T-helper 17 cell (primary cell): ENCODE measurements around the gene PRKACG. TPM values are rescaled to one million over a fixed set of nuclear protein-coding genes. Genes with fewer than 3 reads are reported as not detected.
"Not testable (repeated sequence)": the region's sequence is repeated elsewhere in the genome, so short reads cannot be mapped to it uniquely, and the experiment has no call there.

Experiments
- ATAC-seq: fragments of 150-1000 bp; cut with Tn5 transposase; 2 replicates; pipeline ENCODE4 v1.10.0; 2021; ENCODE audit warnings: mild to moderate bottlenecking, moderate library complexity
- DNase-seq, 3 donors: peaks; one replicate each; pipeline versions ENCODE4 v3.0.0 to v3.0.0-alpha.2; 2020 to 2021
- H3K9me3 ChIP-seq: one replicate; pipeline ENCODE4 v1.7.0; 2013; ENCODE audit warnings: low read length, mild to moderate bottlenecking; ENCODE audit not compliant: control insufficient read depth, poor library complexity, severe bottlenecking
- H3K27ac Mint-ChIP-seq: one replicate; pipeline ENCODE4 v1.8.0; 2022; ENCODE audit warnings: mild to moderate bottlenecking, moderate library complexity, mixed read lengths
- H3K27me3 Mint-ChIP-seq: one replicate; pipeline ENCODE4 v1.8.0; 2022; ENCODE audit warnings: mixed read lengths
- H3K36me3 Mint-ChIP-seq: one replicate; pipeline ENCODE4 v1.8.0; 2022; ENCODE audit warnings: low read depth, mixed read lengths
- H3K4me1 Mint-ChIP-seq: one replicate; pipeline ENCODE4 v1.8.0; 2022; ENCODE audit warnings: mild to moderate bottlenecking, mixed read lengths
- H3K4me3 Mint-ChIP-seq: one replicate; pipeline ENCODE4 v1.8.0; 2022; ENCODE audit warnings: mild to moderate bottlenecking, moderate library complexity, mixed read lengths
- total RNA-seq, 4 donors: library from RNA in 2 of 4; stranded (reverse) in 2 of 4; gene quantifications; one replicate each; pipeline ENCODE4 v1.2.3 and lab custom pipeline; 2022 to 2026

PRKACG gene
- total RNA-seq, 2 donors from 2014 or later, result not detected

DNA sequence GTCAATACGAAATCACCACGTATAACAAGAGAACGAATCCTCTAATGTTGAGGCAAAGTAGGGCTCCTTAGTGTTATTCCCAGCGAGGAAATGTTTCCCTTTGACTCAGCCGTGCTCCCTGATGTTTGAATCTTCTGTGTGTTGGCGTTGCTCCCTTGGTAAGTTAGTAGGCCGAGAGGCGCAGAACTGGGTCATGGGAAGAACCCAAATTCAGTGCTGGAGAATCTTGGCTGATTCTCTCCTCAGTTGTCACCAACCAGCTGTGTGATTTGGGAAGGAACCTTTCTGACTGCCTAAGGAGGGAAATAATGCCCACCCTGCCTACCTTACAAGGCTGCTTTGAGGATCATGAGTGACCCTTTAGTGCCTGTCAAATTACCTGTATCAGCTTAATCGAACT is 22.5 kb downstream of the PRKACG start:
- DNase-seq, result no peak
- no peak for ATAC-seq
- Mint-ChIP-seq H3K27ac (no peak overlapping the region), H3K27me3 (peaks cover 4% of the 10 kb centered on the region), H3K4me3 (no peak overlapping the region), H3K36me3 (no peaks in the 10 kb centered on the region), H3K4me1 (no peaks in the 10 kb centered on the region)
- no peaks in the 10 kb centered on the region for H3K9me3 ChIP-seq

DNA sequence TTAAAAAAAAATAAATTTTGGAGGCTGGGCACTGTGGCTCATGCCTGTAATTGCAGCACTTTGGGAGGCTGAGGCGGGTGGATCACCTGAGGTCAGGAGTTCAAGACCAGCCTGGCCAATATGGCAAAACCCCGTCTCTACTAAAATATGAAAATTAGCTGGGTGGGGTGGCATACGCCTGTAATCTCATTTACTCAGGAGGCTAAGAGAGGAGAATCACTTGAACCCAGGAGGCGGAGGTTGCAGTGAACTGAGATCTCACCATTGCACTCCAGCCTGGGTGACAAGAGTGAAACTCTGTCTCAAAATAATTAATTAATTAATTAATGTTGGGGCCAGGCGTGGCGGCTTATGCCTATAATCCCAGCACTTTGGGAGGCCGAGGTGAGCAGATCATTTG is 27.0 kb downstream of the PRKACG start:
- DNase-seq, H3K9me3 ChIP-seq, ATAC-seq, H3K27ac Mint-ChIP-seq, H3K27me3 Mint-ChIP-seq, H3K4me3 Mint-ChIP-seq, H3K4me1 Mint-ChIP-seq, H3K36me3 Mint-ChIP-seq: not testable (repeated sequence)

DNA sequence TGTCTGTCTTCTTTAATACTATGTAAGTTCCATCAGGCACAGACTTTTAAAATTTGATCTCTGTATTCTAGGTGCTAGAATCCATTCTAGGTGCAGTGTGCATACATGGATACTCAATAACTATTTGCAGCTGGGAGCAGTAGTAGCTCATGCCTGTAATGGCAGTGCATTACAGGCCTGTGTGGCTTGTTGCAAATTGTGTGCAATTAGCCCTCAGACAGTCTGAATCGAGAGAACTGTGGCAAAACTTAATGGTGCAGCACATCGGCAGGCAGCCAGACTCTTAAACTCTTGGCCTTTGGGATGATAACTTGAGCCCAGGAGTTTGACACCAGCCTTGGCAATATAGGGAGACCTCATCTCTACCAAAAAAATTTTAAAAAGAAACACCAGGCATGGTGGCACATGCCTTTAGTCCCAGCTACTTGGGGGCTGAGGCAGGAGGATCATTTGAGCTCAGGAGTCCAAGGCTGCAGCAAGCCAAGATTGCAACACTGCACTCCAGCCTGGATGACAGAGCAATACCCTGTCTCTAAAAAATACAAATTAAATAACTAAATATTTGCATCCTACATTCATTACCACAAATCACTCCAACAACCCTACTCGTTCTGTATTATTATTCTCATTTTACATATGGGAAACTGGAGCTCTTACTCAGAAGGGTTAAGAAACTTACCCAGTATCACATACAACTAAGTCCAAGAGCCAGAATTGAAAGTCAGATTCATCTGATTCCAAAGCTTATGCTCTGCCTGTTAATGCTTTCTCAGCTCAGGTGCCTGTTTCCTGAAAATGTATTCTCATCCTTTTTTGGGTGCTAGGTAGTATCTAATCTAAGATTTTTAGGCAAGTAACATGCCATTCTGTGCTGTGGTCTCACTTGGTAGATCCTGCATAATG is 30.1 kb downstream of the PRKACG start:
- ATAC-seq, result no peak
- no peaks in the 10 kb centered on the region for H3K9me3 ChIP-seq
- Mint-ChIP-seq H3K4me1 (peaks cover 7% of the 10 kb centered on the region), H3K4me3 (no peak overlapping the region), H3K27me3 (peaks cover 7% of the 10 kb centered on the region), H3K27ac (no peak overlapping the region), H3K36me3 (no peaks in the 10 kb centered on the region)
- DNase-seq, result no peak

DNA sequence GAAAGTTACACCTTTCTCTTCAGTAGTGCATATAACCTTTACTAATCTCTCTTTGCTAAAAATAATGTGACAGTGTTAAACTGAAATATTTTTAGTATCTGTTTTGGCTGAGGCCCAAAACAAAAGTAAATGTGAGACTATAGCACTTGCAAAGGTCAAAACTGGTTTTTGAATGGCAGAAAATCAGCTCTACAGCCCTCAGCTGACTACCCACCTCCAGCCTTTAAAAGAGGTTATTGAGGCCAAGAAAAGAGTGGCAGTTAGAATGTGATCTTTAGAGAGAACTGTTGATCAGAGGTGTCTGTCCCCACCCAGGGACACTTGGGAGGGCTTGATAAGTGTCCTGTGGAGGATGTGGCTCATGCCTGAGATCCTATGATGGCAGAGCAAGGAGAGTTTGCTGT is 30.9 kb downstream of the PRKACG start:
- H3K4me3 Mint-ChIP-seq, result no peak overlapping the region
- no peak overlapping the region for H3K27ac Mint-ChIP-seq

DNA sequence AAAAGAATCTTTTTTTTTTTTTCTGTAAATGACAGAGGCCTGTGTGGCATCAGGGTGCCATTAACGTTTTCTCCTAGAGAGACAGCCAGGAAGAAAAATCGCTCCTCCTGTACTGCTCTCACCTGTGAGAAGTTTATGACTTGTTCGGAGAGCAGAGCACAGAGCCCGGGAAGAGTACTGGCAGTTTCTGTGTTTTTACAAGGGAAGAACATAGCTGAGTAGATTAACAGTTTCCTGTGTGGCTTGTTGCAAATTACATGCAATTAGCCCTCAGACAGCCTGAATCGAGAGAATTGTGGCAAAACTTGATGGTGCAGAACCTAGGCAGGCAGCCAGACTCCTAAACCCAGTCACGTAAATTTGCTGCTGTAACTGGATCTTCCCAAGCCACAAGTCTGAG is 32.1 kb downstream of the PRKACG start:
- peaks cover 2% of the 10 kb centered on the region for H3K36me3 Mint-ChIP-seq
- H3K9me3 ChIP-seq, result no peaks in the 10 kb centered on the region
- no peak overlapping the region for H3K27ac Mint-ChIP-seq
- ATAC-seq, result no peak
- H3K27me3 Mint-ChIP-seq, result peaks cover 7% of the 10 kb centered on the region
- no peak for DNase-seq
- H3K4me1 Mint-ChIP-seq, result peaks cover 7% of the 10 kb centered on the region
- no peak overlapping the region for H3K4me3 Mint-ChIP-seq

More for the DNA sequence above, 30.9 kb downstream of the PRKACG start:
- ATAC-seq (no peak), DNase-seq (no peak)
- peaks cover 7% of the 10 kb centered on the region for H3K4me1 Mint-ChIP-seq
- H3K36me3 Mint-ChIP-seq, result peaks cover 2% of the 10 kb centered on the region
- H3K9me3 ChIP-seq, result no peaks in the 10 kb centered on the region
- H3K27me3 Mint-ChIP-seq, result peaks cover 7% of the 10 kb centered on the region

DNA sequence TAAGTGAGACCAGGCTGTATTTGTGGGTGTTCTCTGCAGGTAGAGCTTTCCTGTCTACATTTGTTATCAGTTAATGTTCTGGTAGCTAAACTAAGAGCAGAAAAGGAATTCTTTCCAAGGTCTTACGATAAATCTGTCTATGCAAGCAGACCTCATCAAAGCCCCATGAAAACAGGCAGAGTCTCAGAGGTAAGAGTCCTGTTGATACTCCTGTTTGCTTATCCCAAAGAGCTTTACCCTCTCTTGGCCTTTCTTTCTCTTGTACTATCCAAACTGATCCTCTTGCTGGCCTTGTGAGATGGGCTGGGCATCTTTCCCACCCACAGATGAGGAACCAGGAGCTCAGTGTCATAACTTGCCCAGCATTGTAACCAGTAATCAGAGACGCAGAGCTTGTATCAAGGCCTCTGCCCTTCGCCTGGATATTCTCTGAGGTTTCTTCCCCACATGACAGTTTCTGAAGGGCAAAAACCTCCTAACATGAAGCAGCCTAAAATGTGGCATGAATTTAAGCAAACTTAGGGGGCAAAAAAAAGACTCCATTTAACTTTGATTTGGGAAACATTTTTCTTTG is 33.5 kb downstream of the PRKACG start:
- Mint-ChIP-seq H3K36me3 (peaks cover 2% of the 10 kb centered on the region), H3K4me1 (peaks cover 10% of the 10 kb centered on the region), H3K4me3 (no peak overlapping the region), H3K27ac (no peak overlapping the region), H3K27me3 (peaks cover 7% of the 10 kb centered on the region)
- no peaks in the 10 kb centered on the region for H3K9me3 ChIP-seq
- no peak for DNase-seq
- ATAC-seq, result no peak

DNA sequence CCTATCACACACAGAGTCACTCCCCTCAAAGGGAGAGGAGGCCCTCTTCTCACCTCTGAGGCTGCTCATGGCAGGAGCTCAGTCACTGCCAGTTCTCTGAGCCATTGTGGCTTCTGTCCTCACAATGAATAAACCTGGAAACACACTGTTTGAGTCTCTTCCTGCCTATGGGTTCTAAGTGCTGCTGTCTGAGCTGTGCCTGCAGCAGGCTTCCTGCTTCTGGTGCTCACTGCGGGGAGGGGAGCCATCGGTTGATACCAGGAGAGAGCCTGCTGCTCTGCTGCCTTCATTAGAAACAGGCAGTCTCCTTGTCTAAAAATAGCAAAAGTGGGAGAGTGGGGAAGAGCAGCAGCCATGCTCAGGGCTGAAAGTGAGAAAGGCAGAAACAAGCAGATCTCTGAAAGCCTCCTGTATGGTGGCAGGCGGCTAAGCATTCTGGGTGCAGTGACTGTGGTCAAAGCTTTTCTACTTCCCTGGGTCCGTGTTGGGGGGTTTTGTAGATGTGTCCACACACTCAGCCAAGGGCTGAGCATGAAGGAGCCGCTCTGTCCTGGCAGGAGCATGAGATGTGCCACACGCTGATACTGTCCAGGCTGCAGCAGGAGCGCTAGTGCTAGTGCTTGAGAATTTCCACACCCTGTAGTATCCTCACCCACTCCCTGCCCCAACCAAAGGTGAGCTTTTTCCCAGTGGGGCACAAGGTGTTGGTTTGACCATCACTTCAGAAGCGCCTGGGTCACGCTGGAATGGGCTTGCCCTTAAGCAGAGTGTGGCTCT is 34.2 kb downstream of the PRKACG start:
- H3K36me3 Mint-ChIP-seq, result peaks cover 2% of the 10 kb centered on the region
- H3K9me3 ChIP-seq, result no peaks in the 10 kb centered on the region
- peaks cover 7% of the 10 kb centered on the region for H3K27me3 Mint-ChIP-seq
- H3K4me1 Mint-ChIP-seq, result peaks cover 10% of the 10 kb centered on the region
- ATAC-seq (peak; percentile 23), DNase-seq (no peak)
- no peak overlapping the region for H3K4me3 Mint-ChIP-seq
- peak overlapping the region; percentile 2 for H3K27ac Mint-ChIP-seq

DNA sequence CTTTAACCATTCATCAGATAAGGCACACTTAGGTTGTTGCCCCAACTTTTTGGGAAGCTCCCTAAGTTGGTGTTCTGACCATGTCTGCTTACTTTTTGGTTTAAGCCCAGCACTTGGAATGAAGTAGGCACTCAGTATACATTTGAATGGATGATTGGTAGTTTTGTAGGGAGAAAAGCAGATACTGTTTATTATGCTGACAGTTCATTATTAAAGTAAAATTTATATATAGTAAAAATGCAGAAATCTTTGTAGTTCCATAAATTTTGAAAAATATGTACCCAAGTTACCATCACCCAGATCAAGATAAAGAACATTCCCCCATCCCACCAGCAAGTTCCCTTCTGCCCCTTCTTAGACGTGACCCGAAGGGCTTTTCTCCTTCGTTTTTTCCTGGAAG is 35.4 kb downstream of the PRKACG start:
- Mint-ChIP-seq H3K36me3 (peaks cover 2% of the 10 kb centered on the region), H3K4me3 (no peak overlapping the region), H3K27me3 (peaks cover 7% of the 10 kb centered on the region), H3K4me1 (peaks cover 13% of the 10 kb centered on the region), H3K27ac (no peak overlapping the region)
- no peak for DNase-seq
- no peaks in the 10 kb centered on the region for H3K9me3 ChIP-seq
- no peak for ATAC-seq

DNA sequence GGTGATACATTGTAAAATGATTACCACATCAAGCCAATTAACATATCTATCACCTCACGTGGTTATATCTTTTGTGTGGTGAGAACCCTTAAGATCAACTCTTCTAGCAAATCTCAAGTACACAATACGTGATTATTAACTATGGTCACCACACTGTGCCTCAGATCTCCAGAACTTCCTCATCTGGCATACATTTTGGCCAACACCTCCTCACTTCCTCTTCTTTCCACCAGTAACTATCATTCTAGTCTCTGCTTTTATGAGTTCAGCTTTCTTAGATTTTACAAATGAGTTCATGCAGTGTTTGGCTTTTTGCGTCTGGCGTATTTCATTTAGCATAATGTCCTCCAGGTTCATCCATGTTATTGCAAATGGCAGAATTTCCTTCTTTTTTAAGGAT is 35.8 kb downstream of the PRKACG start:
- no peaks in the 10 kb centered on the region for H3K9me3 ChIP-seq
- peaks cover 13% of the 10 kb centered on the region for H3K4me1 Mint-ChIP-seq
- H3K27me3 Mint-ChIP-seq, result peaks cover 7% of the 10 kb centered on the region
- ATAC-seq (no peak), DNase-seq (no peak)
- H3K27ac Mint-ChIP-seq, result no peak overlapping the region
- no peak overlapping the region for H3K4me3 Mint-ChIP-seq
- H3K36me3 Mint-ChIP-seq, result peaks cover 2% of the 10 kb centered on the region

DNA sequence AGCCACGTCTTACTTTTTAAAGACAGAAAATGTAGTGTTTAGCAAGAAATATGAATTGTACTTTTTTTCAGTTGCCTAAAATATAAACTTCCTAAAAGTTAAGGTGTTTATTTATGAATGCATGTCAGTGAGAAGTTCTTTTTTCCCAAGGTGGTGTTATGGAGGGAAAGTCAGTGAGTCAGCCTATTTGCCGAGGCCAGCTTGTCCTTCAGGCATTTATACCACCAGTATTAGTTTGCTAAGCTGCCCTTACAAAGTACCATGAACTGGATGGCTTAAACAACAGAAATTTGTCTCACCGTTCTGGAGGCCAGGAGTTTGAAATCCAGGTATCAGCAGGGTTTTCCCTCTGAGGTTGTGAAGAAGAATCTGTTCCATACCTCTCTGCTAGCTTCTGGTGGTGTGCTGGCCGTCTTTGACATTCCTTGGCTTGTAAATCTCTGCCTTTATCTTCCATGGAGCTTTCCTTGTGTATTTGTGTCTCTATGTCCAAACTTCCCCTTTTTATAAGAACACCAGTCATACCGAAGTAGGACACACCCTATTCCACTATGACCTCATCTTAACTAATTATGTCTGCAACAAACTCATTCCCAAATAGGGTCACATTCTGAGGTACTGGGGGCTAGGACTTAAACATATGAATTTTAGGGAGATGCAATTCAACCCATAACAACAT is 38.4 kb downstream of the PRKACG start:
- Mint-ChIP-seq H3K27me3 (peaks cover 7% of the 10 kb centered on the region), H3K4me3 (no peak overlapping the region), H3K36me3 (peaks cover 2% of the 10 kb centered on the region), H3K4me1 (peaks cover 10% of the 10 kb centered on the region), H3K27ac (no peak overlapping the region)
- DNase-seq (no peak), ATAC-seq (no peak)
- no peaks in the 10 kb centered on the region for H3K9me3 ChIP-seq

DNA sequence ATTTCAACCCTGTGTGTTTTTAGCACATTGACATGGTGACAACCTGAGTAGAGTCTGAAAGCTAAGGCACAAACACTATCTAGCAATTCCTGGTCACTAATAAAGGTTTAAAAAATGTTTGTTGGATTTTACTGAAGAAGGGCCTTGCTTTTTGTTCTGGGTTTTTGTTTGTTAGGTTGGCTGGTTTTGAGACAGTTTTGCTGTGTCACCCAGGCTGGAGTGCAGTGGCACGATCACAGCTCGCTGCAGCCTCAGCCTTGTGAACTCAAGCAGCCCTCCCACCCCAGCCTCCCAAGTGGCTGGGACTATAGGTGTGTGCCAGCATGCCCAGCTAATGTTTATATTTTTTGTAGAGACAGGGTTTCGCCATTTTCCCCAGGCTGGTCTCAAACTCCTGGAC is 39.0 kb downstream of the PRKACG start:
- Mint-ChIP-seq H3K27ac (no peak overlapping the region), H3K4me1 (peaks cover 10% of the 10 kb centered on the region), H3K36me3 (peaks cover 2% of the 10 kb centered on the region), H3K4me3 (no peak overlapping the region), H3K27me3 (peaks cover 7% of the 10 kb centered on the region)
- H3K9me3 ChIP-seq, result no peaks in the 10 kb centered on the region
- no peak for DNase-seq
- ATAC-seq, result no peak

DNA sequence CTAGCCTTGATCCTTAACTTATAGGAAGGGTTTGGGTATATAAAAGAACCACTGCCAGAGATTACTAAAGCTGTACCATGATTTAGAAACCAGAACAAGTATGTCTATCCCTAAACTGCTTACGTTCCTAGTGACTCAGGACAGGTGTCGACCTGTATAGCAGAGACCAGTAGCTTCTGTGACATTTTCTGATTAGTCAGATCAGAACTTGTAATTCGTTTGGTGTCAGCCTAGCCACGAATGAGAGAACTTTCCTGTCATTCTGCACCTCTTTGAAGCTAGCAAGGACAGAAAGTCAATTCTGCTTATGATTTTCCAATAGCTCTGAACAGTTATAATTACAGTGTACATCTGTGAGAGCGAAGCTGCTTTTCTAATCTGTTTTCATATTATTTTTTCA is 39.5 kb downstream of the PRKACG start:
- Mint-ChIP-seq H3K4me3 (no peak overlapping the region), H3K27me3 (peaks cover 2% of the 10 kb centered on the region), H3K4me1 (peaks cover 7% of the 10 kb centered on the region), H3K27ac (no peak overlapping the region), H3K36me3 (peaks cover 2% of the 10 kb centered on the region)
- DNase-seq, result no peak
- peak; percentile 28 for ATAC-seq
- no peaks in the 10 kb centered on the region for H3K9me3 ChIP-seq

DNA sequence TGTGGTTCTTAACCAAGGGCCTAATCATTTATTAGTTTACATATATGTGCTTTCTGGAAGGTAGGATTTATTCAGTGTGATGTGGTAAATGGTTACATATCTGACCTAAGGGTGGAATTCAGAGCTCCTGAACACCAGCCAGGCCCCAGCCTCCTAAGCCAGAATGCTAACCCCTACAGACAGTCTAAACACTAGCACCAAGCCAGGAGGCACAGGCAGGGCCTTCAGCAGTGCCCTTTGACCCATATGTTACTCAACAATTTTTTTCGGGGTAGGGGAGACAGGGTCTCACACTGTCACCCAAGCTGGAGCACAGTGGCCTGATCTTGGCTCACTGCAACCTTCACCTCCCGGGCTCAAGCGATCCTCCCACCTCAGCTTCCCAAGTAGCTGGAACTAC is 40.3 kb downstream of the PRKACG start:
- no peaks in the 10 kb centered on the region for H3K9me3 ChIP-seq
- H3K36me3 Mint-ChIP-seq, result peaks cover 2% of the 10 kb centered on the region
- peaks cover 6% of the 10 kb centered on the region for H3K4me1 Mint-ChIP-seq
- no peak overlapping the region for H3K27ac Mint-ChIP-seq
- no peak for DNase-seq
- no peaks in the 10 kb centered on the region for H3K27me3 Mint-ChIP-seq
- H3K4me3 Mint-ChIP-seq, result no peak overlapping the region
- ATAC-seq, result no peak
